ENCODE data around the gene PCGF3.
"Not testable (repeated sequence)": the region's sequence is repeated elsewhere in the genome, so short reads cannot be mapped to it uniquely, and the experiment has no call there.

DNA sequence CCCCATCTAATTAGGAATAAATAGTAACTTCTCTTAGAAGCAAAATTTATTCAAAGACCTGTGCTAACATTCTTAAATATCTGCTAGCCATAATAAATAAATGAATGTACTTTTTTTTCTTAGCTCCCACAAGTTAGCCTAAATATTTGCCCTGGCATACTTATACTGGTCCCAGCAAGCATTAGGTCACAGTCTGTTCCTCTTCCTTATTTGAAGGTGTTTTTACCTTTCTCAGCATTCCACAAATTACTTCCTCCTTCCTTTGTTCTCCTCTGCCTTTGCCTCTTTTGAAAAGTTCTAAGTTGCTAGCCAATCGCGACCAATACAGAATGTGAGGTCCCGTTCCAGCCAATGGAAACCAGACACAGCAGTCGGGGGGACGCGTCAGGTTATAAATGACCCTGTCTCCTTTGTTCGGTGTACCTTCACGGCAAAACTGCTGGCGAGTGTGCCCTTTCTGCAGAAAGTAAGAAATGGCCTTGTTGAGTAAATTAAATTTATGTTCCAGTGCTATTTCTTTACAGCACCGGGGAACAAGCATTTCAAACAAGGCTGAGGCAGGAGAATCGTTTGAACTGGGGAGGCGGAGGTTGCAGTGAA lies 11.2 kb upstream of the PCGF3 start:
- not testable (repeated sequence) for TF ChIP-seq ESRRG (CRISPR knock-in tag; IDR thresholded peaks at IDR 0.05); TOX (CRISPR knock-in tag; IDR thresholded peaks at IDR 0.05; ENCODE audit: borderline replicate concordance); ARNTL (CRISPR knock-in tag; IDR thresholded peaks at IDR 0.05; ENCODE audit: borderline replicate concordance, low read depth); RARB (CRISPR knock-in tag; IDR thresholded peaks at IDR 0.05); ZFP30 (CRISPR knock-in tag; IDR thresholded peaks at IDR 0.05); SNAI2 (CRISPR knock-in tag; IDR thresholded peaks at IDR 0.05); TCF4 (CRISPR knock-in tag; IDR thresholded peaks at IDR 0.05; ENCODE audit: borderline replicate concordance); BACH2 (CRISPR knock-in tag; IDR thresholded peaks at IDR 0.05; ENCODE audit: borderline replicate concordance)
- TF ChIP-seq, protein P1, sequence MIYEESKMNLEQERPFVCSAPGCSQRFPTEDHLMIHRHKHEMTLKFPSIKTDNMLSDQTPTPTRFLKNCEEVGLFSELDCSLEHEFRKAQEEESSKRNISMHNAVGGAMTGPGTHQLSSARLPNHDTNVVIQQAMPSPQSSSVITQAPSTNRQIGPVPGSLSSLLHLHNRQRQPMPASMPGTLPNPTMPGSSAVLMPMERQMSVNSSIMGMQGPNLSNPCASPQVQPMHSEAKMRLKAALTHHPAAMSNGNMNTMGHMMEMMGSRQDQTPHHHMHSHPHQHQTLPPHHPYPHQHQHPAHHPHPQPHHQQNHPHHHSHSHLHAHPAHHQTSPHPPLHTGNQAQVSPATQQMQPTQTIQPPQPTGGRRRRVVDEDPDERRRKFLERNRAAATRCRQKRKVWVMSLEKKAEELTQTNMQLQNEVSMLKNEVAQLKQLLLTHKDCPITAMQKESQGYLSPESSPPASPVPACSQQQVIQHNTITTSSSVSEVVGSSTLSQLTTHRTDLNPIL (CRISPR knock-in tag; IDR thresholded peaks at IDR 0.05; ENCODE audit: low read depth): not testable (repeated sequence)
- TF ChIP-seq, protein P2, sequence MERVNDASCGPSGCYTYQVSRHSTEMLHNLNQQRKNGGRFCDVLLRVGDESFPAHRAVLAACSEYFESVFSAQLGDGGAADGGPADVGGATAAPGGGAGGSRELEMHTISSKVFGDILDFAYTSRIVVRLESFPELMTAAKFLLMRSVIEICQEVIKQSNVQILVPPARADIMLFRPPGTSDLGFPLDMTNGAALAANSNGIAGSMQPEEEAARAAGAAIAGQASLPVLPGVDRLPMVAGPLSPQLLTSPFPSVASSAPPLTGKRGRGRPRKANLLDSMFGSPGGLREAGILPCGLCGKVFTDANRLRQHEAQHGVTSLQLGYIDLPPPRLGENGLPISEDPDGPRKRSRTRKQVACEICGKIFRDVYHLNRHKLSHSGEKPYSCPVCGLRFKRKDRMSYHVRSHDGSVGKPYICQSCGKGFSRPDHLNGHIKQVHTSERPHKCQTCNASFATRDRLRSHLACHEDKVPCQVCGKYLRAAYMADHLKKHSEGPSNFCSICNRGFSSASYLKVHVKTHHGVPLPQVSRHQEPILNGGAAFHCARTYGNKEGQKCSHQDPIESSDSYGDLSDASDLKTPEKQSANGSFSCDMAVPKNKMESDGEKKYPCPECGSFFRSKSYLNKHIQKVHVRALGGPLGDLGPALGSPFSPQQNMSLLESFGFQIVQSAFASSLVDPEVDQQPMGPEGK (CRISPR knock-in tag; IDR thresholded peaks at IDR 0.05; ENCODE audit: borderline replicate concordance): not testable (repeated sequence)

All from SK-N-SH treated with all-trans-retinoic acid at 6 μM for 48 hours (cell line).